Posterior cingulate gyrus (tissue), 11 donors: ENCODE measurements around the gene ZFYVE9.
"Not testable (repeated sequence)": the region's sequence is repeated elsewhere in the genome, so short reads cannot be mapped to it uniquely, and the experiment has no call there.

ENCODE experiments used
- DNase-seq, 10 donors: peaks; one replicate each; pipeline versions ENCODE4 v3.0.0 to v3.0.0-alpha.2; 2020 to 2021; ENCODE audit warnings: mixed read lengths in 3 of 10
- intact Hi-C: fragments of 100-400 bp; cut with DNase I; formaldehyde crosslinking; loops from one replicate; pipeline ENCODE4 v1.15.1; 2023

Gene ZFYVE9

GRCh38 chr1:52141513-52142219 lies at the start of gene ZFYVE9:
Gene ZFYVE9 (plus strand): TSS chr1:52142089. CDS start chr1:52233207, 91,118 bp downstream.
- peak; percentile 40 to 95 (median 68) for DNase-seq
- intact Hi-C loops: loop anchor here (5.0 kb wide), 1 partner anchor 226 kb away; the partner anchor contains the start of gene CC2D1B

DNA sequence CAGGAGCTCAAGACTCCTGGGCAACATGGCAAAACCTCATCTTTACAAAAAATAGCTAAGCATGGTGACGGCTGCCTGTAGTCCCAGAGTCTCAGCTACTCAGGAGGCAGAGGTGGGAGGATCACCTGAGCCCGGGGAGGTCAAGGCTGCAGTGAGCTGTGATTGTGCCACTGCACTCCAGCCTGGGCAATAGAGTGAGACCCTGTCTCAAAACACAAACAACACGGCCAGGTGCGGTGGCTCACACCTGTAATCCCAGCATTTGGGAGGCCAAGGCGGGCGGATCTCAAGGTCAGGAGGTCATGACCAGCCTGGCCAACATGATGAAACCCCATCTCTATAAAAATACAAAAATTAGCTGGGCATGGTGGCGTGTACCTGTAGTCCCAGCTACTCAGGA lies 47.6 kb upstream of the ZFYVE9 start:
- intact Hi-C loops, DNase-seq: not testable (repeated sequence)

- no peak for DNase-seq
- intact Hi-C loops: no loop called here
Measured at GRCh38 chr1:52096216-52096615, 45.7 kb upstream of the ZFYVE9 start.

GRCh38 chr1:52098139-52098871 lies 43.6 kb upstream of the ZFYVE9 start:
- DNase-seq: no peak

GRCh38 chr1:52102336-52103013 lies 39.4 kb upstream of the ZFYVE9 start:
- intact Hi-C loops: no loop called here
- no peak for DNase-seq

More at GRCh38 chr1:52098139-52098871, 43.6 kb upstream of the ZFYVE9 start:
- intact Hi-C loops: no loop called here

DNA sequence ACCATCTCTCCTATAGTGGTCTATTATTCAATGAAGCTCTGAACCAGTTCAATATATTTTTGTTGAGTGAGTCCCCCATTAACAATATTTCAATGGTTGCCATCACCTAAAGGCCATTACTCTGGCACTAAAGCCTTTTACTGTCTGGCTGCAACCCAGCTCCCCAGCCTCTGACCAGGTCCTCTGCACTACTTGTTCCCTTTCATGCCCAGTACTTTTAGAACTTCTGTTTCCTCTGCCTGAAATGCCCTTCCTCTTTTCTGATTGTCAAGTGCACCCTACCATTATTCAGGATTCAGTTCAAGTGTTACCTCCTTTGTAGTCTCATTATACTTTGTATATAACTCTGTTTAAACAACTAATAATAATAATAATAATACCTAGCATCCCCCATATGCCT lies 30.4 kb upstream of the ZFYVE9 start:
- DNase-seq: no peak
- intact Hi-C loops: no loop called here

DNA sequence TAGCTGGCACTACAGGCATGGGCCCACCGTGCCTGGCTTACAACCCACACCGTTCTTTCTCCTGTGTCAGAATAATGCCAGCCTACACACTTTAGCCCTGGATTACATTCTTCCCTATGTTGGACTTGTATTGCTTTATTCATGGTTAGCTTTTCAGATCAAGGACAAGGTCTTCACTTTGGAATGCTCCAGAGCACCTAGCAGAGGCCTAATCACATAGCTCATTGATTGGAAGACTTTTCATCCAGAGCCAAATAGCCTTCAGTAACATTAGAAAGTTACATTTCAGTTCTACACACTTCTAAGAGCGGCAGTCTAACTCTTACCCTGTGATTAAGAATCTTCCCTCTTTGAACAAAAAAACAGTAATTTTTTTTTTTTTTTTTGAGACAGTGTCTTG lies 29.4 kb upstream of the ZFYVE9 start:
- intact Hi-C loops: no loop called here
- DNase-seq: no peak

DNA sequence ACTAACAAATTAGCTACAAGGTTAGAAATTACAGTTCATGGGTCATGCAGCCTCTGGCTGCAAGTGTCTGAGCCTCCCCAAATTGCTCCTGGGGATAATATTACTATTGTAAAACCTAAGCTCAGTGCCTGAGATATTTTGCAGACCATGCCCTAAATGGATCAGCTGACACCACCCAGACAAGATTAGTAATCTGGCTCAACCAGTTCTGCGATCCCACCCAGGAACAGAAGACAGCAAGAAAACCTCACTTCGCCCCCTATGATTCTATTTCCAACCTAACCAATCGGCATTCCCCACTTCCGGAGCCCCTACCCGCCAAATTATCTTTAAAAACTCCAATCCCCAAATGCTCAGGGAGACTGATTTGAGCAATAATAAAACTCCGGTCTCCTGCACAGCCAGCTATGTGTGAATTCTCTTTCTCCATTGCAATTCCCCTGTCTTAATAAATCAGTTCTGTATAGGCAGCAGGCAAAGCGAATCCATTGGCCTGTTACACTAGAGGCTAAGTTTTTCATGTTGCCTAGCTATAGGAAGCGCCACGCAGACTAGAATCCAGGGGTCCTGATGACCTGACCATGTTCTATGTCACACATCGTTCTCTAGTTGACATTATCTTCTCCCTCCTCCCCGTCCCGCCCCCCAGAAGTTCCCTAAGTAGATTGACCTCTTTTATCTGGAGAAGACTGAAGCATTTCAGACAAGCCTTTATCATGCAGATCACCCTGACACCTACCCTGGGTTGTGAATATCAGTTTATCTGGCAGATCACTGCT lies 22.4 kb upstream of the ZFYVE9 start:
- intact Hi-C loops: no loop called here
- no peak for DNase-seq

GRCh38 chr1:52122384-52122783 lies 19.5 kb upstream of the ZFYVE9 start:
- intact Hi-C loops: no loop called here

GRCh38 chr1:52123622-52124021 lies 18.3 kb upstream of the ZFYVE9 start:
- intact Hi-C loops: no loop called here
- DNase-seq: no peak

More at GRCh38 chr1:52122384-52122783, 19.5 kb upstream of the ZFYVE9 start:
- DNase-seq: no peak

DNA sequence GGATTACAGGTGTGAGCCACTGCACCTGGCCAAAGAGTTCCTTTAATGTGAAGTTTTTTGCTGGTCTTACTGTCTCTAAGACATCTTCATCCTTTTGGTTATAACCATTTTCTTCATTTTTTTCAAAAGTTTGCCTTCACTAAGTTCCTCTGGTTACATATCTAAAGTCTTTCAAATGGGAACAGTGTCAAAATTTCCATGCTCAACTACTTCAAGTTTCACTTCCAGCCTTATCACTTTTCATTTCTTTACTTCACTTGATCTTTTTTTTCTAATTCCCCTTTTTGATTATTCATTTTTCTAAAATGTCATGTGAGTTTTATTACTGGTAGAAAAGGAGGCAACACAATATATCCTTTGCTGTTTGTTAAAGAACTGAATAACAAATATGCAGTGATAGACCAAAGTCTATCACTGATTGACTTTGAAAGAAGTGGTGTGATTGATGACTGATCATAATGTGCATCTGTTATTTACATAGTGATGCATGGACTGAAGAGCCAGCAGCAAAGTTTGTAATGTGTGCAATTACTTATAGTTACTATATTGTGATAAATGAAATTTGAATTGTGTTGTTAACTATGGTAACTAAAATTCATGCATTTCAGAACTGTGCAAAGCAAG lies 16.0 kb upstream of the ZFYVE9 start:
- DNase-seq: no peak
- intact Hi-C loops: loop anchor here (5.0 kb wide), 1 partner anchor 171 kb away; no protein-coding TSS in a partner anchor

DNA sequence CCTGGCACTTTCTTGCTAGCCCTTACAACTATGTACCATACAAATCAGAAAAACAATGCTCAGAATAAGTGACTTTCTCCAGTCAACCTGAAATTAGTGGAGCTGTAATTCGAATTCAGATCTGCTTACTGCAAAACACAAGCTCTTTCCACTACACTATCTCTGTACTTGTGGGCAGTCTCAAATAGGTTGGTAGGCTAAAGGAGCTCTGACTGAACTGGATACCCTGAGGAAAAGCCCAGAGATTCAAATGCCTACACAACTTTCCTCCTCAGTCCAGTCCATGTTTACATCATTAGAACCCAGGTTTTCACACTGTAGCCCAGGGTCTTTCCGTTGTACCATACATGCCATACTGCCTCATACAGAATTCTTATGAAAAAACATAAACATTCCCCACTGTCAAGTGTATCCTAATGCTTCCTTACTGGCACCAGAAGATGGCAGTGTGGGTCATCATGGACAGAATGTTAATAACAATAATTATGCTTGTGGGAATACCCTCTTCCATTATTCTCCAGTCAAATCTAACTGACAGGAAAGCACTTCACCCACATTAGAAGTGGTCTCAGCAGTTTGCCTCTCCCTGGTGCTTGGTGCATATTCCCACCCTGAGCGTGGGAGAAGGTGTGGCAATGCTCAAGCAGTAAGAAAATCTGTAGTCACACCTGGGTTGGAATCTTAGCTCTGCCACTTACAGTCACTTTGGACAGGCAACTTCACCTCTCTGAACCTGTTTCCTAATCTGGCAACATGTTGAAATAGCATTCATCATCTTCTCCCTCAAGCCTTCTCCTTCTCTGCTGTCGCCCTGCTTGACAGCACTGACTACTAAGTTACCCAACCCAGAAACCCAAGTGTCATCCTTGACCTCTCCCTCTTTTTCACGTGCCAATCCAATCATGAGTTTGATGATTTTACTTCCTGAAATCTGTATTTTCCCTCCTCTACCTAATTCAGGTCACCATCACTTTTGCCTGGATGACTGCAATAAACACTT lies 14.4 kb upstream of the ZFYVE9 start:
- peak in 2 of 10 donors; percentile 23 to 31 for DNase-seq
- intact Hi-C loops: loop anchor here (5.0 kb wide), 1 partner anchor 170 kb away; no protein-coding TSS in a partner anchor

- intact Hi-C loops: loop anchor here (5.0 kb wide), 1 partner anchor 227 kb away; the partner anchor contains the start of gene CC2D1B
- no peak for DNase-seq
Measured at GRCh38 chr1:52139817-52140540, 1.9 kb upstream of the ZFYVE9 start.

DNA sequence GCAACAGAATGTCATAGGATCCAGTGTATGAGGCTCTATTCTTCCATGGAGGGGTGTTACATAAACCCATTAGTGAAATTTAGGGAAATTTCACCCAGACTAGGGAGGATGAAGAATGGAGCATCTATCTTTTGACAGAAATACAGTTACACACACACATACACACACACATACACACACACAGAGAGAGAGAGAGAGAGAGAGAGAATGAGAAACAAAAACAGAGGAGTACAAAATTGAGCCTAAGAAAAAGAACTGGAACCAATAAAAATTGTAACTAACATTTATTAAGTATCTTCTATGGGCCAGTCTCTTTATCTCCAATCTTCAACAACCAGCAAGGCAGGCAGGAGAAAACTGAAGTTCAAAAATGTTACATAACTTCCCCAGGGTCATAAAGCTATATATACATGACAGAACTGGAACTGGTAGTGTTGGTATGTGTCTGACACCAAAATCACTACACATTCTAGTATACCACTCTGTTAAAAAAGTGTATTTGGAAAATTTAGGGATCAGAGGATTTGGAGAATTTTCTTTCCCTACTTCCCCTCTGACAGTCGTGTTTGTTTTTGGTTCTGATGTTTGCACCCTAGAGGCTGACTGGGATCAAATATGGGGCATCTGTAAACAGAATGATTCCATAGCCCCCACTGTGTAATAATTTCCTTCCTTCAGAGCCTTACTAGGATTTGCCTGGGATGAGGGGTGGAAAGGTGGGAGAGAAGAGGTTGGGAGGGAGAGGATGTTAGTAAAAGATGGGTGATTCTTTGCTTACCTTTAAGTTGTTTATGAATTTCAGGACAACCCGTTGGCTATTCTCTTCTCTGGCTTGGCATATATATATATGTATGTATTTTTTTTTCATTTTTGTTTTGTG lies 1.0 kb upstream of the ZFYVE9 start:
- intact Hi-C loops: loop anchor here (5.0 kb wide), 1 partner anchor 226 kb away; the partner anchor contains the start of gene CC2D1B
- no peak for DNase-seq

DNA sequence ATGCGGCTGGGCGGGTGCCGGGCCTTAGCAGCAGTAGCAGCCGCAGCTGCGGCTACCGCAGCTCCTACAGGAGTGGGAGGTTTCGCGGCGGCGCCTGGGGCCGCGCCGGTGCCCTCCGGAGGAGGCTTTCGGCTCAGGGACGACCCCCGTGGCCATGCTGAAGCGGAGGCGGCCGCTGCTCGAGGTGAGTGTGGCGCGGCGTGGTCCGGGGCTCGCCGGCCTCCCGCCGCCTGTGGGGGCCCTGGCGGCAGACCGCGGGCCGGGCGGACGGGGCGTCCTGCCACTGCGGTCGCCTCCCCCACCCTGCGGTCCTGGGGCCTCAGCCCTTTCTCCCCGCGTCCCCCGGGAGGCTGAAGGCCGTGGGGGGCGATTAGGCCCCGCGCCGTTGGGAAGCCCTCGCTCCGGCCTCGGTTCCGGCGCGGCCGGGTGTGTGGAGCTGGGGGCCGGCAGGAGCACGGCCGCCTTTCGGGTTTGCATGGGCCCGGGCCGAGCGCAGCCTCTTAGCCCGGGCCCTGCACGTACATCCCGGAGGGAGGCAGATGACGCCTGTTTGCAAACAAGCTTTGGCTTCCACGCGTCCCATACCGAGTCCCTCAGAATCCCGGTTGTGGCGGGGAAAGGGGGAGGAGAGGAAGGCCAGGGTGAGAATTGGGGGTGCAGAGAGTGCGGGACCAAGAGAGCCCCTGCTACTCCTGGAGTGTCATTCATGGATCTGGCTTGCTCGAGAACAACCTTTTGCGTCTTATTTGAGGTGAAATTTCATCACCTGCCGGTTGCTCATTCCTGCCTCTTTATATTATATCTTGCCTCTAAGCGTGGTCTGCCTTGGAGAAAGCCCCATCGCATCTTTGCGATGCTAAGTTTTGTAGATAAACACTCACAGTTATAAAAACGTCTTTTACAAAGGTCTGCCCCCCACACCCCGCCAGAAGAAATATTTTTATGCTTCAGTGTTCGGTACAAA lies 613 bp downstream of the ZFYVE9 start:
- DNase-seq: peak in 9 of 10 donors; percentile 14 to 84 (median 37)
- intact Hi-C loops: loop anchor here (5.0 kb wide), 1 partner anchor 225 kb away; the partner anchor contains the start of gene CC2D1B

- intact Hi-C loops: no loop called here
- no peak for DNase-seq
Measured at GRCh38 chr1:52145137-52145536, 3.2 kb downstream of the ZFYVE9 start.
